ENCODE results near the gene CTNNA2.
"Not testable (repeated sequence)": the region's sequence is repeated elsewhere in the genome, so short reads cannot be mapped to it uniquely, and the experiment has no call there.

The CTNNA2 gene

GRCh38 chr2:80014637-80015036 is 501.8 kb downstream of the CTNNA2 start:
- H3K4me3 ChIP-seq (ENCODE audit: low read depth, low read length) = no peak overlapping the region

GRCh38 chr2:80016171-80016570 is 503.3 kb downstream of the CTNNA2 start:
- no peak overlapping the region for H3K4me3 ChIP-seq (ENCODE audit: low read depth, low read length)

- no peak overlapping the region for H3K4me3 ChIP-seq (ENCODE audit: low read depth, low read length)
Observed at GRCh38 chr2:80019571-80020460, 507.0 kb downstream of the CTNNA2 start.

- H3K4me3 ChIP-seq (ENCODE audit: low read depth, low read length) = no peak overlapping the region
Observed at GRCh38 chr2:80022018-80022417, 509.2 kb downstream of the CTNNA2 start.

DNA sequence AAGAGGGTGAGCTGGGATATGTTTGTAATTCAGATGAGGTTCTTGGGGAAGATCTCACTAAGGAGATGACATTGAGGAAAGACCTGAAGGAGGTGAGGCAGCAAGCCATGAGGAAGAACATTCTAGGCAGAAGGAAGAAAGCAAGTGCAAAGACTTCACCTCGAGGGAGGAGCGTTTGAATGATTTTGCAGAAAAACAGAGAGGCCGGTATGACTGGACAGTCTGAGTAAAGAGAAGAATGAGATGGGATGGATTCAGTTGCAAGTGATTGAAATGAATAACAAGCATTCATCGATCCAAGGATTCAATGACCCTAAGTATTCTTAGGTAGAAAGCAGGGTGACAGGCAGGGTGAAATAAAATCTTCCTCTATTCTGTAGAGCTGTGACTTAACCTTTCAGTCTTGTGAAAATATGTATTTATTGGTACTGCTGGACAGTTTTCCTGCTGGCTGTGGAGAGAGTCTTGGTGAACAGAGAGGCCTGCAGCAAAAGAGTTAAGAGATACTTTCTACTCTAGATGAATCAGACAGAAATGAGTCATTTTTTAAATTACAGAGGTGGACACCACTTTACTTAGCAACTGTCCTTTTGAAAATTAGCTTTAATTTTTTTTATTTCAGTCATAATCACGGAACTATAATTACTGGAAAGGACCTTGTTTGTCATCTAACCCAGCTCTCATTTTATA is 513.3 kb downstream of the CTNNA2 start:
- H3K4me3 ChIP-seq (ENCODE audit: low read depth, low read length) = no peak overlapping the region

DNA sequence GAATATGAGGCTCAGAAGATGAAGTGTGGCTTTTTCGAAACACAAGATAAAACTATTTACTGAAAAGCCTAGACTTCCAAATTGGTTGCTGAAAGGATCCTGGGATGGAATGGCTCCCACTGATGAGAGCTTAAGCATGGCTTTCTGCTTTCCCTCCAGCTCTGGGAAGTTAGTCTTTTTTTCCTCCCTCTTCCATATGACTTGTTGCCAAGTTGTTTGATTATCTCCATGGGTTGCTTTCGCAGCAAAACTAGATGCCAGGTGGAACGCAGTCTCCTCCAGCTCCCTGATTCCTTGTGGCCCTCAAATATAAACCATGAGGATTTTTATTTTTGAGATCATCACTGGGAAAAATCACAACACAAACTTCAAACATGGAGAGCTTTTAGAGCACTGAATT is 515.2 kb downstream of the CTNNA2 start:
- H3K4me3 ChIP-seq (ENCODE audit: low read depth, low read length) = no peak overlapping the region

DNA sequence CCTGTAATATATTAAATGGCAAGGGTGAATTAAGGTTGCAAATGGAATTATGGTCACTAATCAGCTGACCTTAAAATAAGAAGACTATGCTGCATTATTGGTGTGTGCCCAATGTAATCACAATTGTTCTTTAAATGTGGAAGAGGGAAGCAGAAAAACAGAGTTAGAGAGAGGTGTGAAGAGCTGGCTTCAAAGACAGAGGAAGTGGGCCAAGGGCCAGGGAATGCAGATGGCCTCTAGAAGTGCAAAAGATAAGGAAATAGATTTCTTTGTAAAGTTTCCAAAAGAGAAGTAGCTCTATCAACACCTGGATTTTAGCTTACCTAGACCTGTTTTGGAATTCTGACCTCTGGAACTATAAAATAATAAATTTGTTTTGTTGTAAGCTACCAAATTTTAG is 515.7 kb downstream of the CTNNA2 start:
- no peak overlapping the region for H3K4me3 ChIP-seq (ENCODE audit: low read depth, low read length)

- H3K4me3 ChIP-seq (ENCODE audit: low read depth, low read length) = no peak overlapping the region
Observed at GRCh38 chr2:80030135-80030534, 517.3 kb downstream of the CTNNA2 start.

DNA sequence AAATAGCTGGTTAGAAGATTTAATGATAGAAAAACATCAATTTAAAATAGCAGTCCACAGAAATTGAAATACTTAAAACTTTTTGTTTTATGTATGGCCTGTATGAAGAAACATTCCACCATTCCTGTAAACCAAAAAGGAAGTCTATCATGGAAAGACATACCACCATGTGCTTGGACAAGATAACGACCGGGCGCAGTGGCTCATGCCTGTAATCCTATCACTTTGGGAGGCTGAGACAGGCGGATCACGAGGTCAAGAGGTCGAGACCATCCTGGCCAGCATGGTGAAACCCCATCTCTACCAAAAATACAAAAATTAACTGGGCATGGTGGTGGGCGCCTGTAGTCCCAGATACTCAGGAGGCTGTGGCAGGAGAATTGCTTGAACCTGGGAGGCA is 519.8 kb downstream of the CTNNA2 start:
- H3K4me3 ChIP-seq (ENCODE audit: low read depth, low read length) = not testable (repeated sequence)

DNA sequence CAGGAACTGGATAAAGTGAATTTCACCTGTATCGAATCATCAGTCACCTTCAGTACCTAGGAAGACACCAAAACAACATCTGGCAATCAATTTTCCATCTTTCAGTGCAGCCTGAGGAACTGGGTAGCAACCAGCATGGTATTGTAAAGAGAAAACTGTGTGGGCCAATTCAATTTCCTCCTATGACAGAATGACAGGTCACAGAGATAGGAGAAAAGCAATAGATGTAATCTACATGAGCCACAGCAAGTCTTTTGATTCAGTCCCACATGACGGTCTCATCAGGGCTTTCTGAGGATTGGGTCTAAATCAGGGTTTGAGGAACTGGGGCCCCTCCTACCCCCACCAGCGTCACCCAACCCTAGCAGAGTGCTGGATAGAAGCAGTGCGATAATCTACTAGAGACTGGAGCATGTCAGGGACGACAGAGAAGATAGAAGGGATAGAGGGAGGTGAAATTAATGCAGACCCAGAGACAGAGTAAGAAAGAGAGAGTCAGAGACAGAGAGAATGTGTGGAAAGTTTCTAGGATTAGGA is 523.0 kb downstream of the CTNNA2 start:
- H3K4me3 ChIP-seq (ENCODE audit: low read depth, low read length) = no peak overlapping the region

- no peak overlapping the region for H3K4me3 ChIP-seq (ENCODE audit: low read depth, low read length)
Observed at GRCh38 chr2:80037310-80037709, 524.5 kb downstream of the CTNNA2 start.

DNA sequence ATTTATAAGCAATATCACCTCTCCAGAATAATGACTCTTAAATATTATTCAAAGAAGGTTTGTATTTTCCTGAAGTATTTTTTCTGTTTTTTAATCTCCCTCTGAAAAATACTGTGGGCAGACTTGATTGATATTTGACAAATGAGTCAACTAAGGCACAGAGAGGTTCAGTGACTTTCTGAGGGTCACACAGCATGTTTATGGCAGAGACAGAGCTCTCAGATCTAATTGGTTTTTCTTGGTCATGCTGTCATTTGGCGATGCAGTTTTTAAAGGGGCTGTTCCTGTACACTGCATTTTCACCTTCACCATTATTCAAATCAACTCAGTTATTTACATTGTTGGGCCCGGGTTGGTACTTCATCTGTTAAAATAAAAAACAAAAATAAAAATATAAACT is 527.4 kb downstream of the CTNNA2 start:
- no peak overlapping the region for H3K4me3 ChIP-seq (ENCODE audit: low read depth, low read length)

DNA sequence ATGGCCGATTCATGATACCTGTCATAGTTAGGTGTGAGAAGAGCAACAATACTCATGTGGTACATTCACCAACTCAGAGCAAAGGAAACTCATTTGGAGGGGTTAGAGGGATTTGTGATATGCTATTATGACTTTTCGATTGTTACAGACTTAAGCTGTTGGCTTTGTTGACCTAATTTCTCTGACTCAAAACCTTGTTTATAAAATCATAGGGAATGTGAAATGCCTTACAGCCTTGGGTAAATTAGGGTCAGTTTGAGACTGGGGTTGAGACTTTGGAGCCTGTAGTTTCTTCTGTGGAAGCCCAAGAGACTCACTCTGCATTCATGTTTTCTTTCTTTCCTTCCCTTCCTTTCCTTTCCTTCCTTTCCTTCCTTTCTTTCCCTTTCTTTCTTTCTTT is 529.8 kb downstream of the CTNNA2 start:
- no peak overlapping the region for H3K4me3 ChIP-seq (ENCODE audit: low read depth, low read length)

GRCh38 chr2:80048296-80048695 is 535.4 kb downstream of the CTNNA2 start:
- H3K4me3 ChIP-seq (ENCODE audit: low read depth, low read length) = no peak overlapping the region

- H3K4me3 ChIP-seq (ENCODE audit: low read depth, low read length) = no peak overlapping the region
Observed at GRCh38 chr2:80050246-80050645, 537.4 kb downstream of the CTNNA2 start.

DNA sequence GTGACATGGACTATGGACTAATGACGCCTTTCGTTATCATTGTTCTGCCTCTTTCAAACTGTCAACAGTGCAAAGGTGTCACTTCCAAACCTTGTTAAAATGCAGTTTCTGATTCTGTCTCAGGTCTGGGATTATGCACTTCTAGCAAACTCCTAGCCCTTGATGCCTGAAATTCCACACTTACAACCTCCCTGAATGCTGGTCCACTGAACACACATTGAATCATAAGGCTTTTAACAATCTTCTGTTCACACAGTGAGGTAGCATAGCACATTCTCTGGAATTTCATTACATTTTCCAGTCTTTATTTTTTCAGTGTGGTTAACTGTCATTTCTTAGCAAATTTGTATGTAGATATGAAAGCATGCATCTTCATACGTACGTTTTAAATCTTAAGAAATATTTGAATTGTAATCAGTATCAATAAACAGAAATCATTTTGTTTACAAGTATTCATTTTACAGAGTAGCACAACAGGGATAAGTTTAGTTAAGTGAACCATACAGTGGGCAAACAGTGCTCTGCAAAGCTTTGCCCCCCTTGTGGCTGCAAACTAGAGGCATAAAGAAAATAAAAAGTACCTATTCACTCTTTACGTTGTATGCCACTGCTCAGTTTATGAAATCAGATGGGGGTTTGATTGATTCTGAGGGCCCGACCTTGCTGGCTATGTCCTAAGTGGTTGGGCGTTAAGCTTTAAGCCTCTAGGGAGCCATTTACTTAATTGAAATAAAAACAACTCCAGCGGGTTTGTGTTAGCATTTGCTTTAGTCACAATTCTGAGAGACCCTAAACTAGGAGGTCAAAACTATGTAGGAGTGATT is 540.9 kb downstream of the CTNNA2 start:
- no peak overlapping the region for H3K4me3 ChIP-seq (ENCODE audit: low read depth, low read length)

- H3K4me3 ChIP-seq (ENCODE audit: low read depth, low read length) = no peak overlapping the region
Observed at GRCh38 chr2:80054346-80054675, 541.5 kb downstream of the CTNNA2 start.

- H3K4me3 ChIP-seq (ENCODE audit: low read depth, low read length) = no peak overlapping the region
Observed at GRCh38 chr2:80057956-80058355, 545.1 kb downstream of the CTNNA2 start.

DNA sequence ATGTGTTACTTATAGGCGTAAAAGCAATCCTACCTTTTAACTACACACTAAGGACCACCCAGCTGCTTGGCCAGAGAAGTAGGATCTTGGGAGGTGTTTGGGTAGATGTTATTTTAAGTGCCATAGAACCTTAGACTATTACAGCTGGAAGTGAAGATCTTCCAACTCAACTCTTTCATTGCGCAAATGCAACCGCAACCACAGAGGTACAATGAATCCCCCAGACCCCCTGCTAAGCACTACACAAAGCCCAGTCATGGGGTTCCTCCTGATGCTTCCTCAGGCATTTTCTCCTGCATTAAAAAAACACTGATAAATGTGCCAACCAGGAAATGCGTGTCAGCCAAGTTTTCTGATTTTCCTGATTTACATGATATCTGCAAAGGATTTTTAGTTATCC is 545.7 kb downstream of the CTNNA2 start:
- H3K4me3 ChIP-seq (ENCODE audit: low read depth, low read length) = no peak overlapping the region

DNA sequence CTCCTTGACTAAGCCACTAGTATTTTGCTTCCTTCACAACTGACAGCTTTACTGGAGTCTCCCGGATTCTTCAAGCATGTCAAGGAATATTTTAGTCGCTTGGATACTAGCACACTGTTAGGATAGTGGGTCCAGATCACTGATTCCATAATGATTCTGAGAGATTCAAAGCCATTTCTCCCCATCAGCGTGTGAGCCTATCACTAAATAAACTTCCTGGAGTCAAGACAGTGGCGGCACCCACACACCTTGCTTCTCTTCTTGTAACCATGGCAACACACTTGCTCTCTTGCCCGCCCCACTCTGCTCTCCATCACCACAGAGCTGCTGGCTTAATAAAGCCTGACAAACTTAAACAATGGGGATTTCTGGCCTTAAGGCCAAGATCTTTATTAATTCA is 546.6 kb downstream of the CTNNA2 start:
- H3K4me3 ChIP-seq (ENCODE audit: low read depth, low read length) = no peak overlapping the region

GRCh38 chr2:80061881-80062280 is 549.0 kb downstream of the CTNNA2 start:
- no peak overlapping the region for H3K4me3 ChIP-seq (ENCODE audit: low read depth, low read length)

All from iPS-11a (cell line).